ENCODE measurements around the gene MLLT10. TPM values are rescaled to one million over a fixed set of nuclear protein-coding genes. Genes with fewer than 3 reads are reported as not detected.
"Not testable (repeated sequence)": the region's sequence is repeated elsewhere in the genome, so short reads cannot be mapped to it uniquely, and the experiment has no call there.

Gene MLLT10
- total and polyA plus RNA-seq, 2 donors (not counting 3 experiments of a cell fraction or from before 2014, with no cell fraction given): 35.4 to 54.0 TPM

DNA sequence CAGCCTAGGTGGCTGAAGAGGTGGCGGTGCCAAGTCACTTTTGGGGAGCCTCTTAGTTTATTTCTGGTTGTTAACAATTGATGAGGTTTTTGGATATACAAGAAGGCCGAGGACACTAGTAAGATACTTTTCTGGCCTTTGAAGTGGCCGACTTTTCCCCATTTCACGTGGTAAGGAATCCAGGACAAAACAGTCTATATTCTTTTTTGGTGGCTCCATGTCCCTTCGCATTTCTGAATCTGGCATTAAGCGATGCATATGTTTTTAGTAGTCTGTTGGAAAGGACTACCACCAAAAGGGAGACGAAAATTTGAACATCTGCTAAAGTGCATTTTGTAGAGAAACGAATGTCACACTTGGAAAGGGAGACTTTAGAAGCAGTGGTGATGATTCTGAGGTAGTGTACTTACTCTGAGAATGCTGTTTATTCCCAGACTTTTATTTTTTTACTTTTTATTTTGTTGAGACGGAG lies 1.5 kb downstream of the MLLT10 start:
- Histone ChIP-seq H3K4me2 (ENCODE audit: insufficient read depth, low read length) (peak overlapping the region; percentile 79), H3K9ac (replicated peaks; ENCODE audit: extremely low read depth, insufficient read depth, low read length) (peak overlapping the region; percentile 30), H3K4me3 (replicated peaks in 1 of 3; ENCODE audit: insufficient read depth in 1 of 3, low read depth in 1 of 3, low read length in 3 of 3) (peak overlapping the region; percentile 59 to 93 (median 59)), H2AFZ (ENCODE audit: low read depth, low read length) (no peak overlapping the region), H3K9me3 (replicated peaks; ENCODE audit: control insufficient read depth, insufficient read depth, low read length) (no peaks in the 10 kb centered on the region), H3K9me1 (replicated peaks; ENCODE audit: control insufficient read depth, extremely low read depth, insufficient read depth, low read length) (no peaks in the 10 kb centered on the region), H3K27me3 (ENCODE audit: control insufficient read depth in 2 of 2, insufficient read depth in 2 of 2, low read length in 2 of 2) (no peaks in the 10 kb centered on the region), H3K79me2 (ENCODE audit: control insufficient read depth, insufficient read depth, low read length) (peaks cover 28% of the 10 kb centered on the region), H3K4me1 (ENCODE audit: control insufficient read depth, extremely low read depth, insufficient read depth, low read length) (peaks cover 15% of the 10 kb centered on the region), H4K20me1 (replicated peaks; ENCODE audit: control insufficient read depth, extremely low read depth, insufficient read depth, low read length) (no peaks in the 10 kb centered on the region), H3K27ac (ENCODE audit: insufficient read depth, low read depth, low read length) (peak overlapping the region; percentile 20), H3K36me3 (ENCODE audit: control insufficient read depth in 2 of 2, extremely low read depth in 1 of 2, insufficient read depth in 2 of 2, low read length in 2 of 2) (peaks cover 2 to 4% of the 10 kb centered on the region in 2 experiments)
- dilution Hi-C loops (cut with MboI; ENCODE audit: extremely low pct_ligation_motif_present, low sequenced_read_pairs): no loop called here
- peak; percentile 28 for DNase-seq (ENCODE audit: low read depth, low spot score)
- no peak for TF ChIP-seq MYC (IDR thresholded peaks at IDR 0.05; ENCODE audit: low read depth, low read length)
- no peak for TF ChIP-seq EZH2 (IDR thresholded peaks at IDR 0.05; ENCODE audit: borderline replicate concordance, low read depth, low read length, severe bottlenecking)
- TF ChIP-seq, protein P1, sequence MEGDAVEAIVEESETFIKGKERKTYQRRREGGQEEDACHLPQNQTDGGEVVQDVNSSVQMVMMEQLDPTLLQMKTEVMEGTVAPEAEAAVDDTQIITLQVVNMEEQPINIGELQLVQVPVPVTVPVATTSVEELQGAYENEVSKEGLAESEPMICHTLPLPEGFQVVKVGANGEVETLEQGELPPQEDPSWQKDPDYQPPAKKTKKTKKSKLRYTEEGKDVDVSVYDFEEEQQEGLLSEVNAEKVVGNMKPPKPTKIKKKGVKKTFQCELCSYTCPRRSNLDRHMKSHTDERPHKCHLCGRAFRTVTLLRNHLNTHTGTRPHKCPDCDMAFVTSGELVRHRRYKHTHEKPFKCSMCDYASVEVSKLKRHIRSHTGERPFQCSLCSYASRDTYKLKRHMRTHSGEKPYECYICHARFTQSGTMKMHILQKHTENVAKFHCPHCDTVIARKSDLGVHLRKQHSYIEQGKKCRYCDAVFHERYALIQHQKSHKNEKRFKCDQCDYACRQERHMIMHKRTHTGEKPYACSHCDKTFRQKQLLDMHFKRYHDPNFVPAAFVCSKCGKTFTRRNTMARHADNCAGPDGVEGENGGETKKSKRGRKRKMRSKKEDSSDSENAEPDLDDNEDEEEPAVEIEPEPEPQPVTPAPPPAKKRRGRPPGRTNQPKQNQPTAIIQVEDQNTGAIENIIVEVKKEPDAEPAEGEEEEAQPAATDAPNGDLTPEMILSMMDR (IDR thresholded peaks at IDR 0.05; ENCODE audit: extremely low read depth in 1 of 2, insufficient read depth in 1 of 2, low read depth in 1 of 2, low read length in 2 of 2): no peak
- no peak for TF ChIP-seq JUN (IDR thresholded peaks at IDR 0.05; ENCODE audit: borderline replicate concordance, insufficient read depth, insufficient read length, low read depth)
- TF ChIP-seq POLR2AphosphoS5 (IDR thresholded peaks at IDR 0.05; ENCODE audit: insufficient read depth, low read depth, low read length): no peak
- TF ChIP-seq, protein P2, sequence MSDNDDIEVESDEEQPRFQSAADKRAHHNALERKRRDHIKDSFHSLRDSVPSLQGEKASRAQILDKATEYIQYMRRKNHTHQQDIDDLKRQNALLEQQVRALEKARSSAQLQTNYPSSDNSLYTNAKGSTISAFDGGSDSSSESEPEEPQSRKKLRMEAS (IDR thresholded peaks at IDR 0.05; ENCODE audit: insufficient read depth, insufficient read length): no peak
- no peak for TF ChIP-seq FOS (IDR thresholded peaks at IDR 0.05; ENCODE audit: borderline replicate concordance, insufficient read depth, low read length)
- no peak for TF ChIP-seq POLR2A (IDR thresholded peaks at IDR 0.05; ENCODE audit: low read depth, low read length)
- intact Hi-C loops (cut with micrococcal nuclease): loop anchor here (5.0 kb wide), 1 partner anchor 678 kb away; no protein-coding TSS in a partner anchor
- BruUV-seq (replicated peaks): no TSS peak
- ChIA-PET POLR2A (no interaction called here), CTCF (no interaction called here)
- FAIRE-seq: no peak

DNA sequence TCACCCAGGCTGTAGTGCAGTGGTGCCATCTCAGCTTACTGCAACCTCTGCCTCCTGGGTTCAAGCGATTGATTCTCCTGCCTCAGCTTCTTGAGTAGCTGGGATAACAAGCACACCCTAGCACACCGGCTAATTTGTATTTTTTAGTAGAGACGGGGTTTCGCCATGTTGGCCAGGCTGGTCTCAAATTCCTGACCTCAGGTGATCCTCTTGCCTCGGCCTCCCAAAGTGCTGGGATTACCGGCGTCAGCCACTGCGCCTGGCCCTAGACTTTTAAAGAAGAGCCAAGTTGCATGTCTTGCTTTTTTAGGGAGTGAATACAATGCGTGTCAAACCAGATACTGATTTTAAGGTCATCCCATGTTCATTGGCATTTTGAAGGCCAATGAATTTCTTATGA lies 1.9 kb downstream of the MLLT10 start:
- H3K9me1 ChIP-seq (replicated peaks; ENCODE audit: control insufficient read depth, extremely low read depth, insufficient read depth, low read length); POLR2A ChIA-PET; H3K9ac ChIP-seq (replicated peaks; ENCODE audit: extremely low read depth, insufficient read depth, low read length); DNase-seq (ENCODE audit: low read depth, low spot score); H2AFZ ChIP-seq (ENCODE audit: low read depth, low read length); CTCF ChIA-PET; H3K27me3 ChIP-seq (ENCODE audit: control insufficient read depth in 2 of 2, insufficient read depth in 2 of 2, low read length in 2 of 2); H3K27ac ChIP-seq (ENCODE audit: insufficient read depth, low read depth, low read length); FAIRE-seq; dilution Hi-C loops (cut with MboI; ENCODE audit: extremely low pct_ligation_motif_present, low sequenced_read_pairs); H3K36me3 ChIP-seq (ENCODE audit: control insufficient read depth in 2 of 2, extremely low read depth in 1 of 2, insufficient read depth in 2 of 2, low read length in 2 of 2); H3K9me3 ChIP-seq (replicated peaks; ENCODE audit: control insufficient read depth, insufficient read depth, low read length); H4K20me1 ChIP-seq (replicated peaks; ENCODE audit: control insufficient read depth, extremely low read depth, insufficient read depth, low read length); H3K4me3 ChIP-seq (replicated peaks in 1 of 3; ENCODE audit: insufficient read depth in 1 of 3, low read depth in 1 of 3, low read length in 3 of 3); BruUV-seq (replicated peaks): not testable (repeated sequence)
- Histone ChIP-seq H3K4me1 (ENCODE audit: control insufficient read depth, extremely low read depth, insufficient read depth, low read length) (peaks cover 15% of the 10 kb centered on the region), H3K79me2 (ENCODE audit: control insufficient read depth, insufficient read depth, low read length) (peaks cover 28% of the 10 kb centered on the region), H3K4me2 (ENCODE audit: insufficient read depth, low read length) (peak overlapping the region; percentile 79)
- intact Hi-C loops (cut with micrococcal nuclease): loop anchor here (5.0 kb wide), 1 partner anchor 679 kb away; no protein-coding TSS in a partner anchor

Measured in endothelial cell of umbilical vein (primary cell).